BLaER1 (cell line): ENCODE data around the gene ARHGDIG.
"Not testable (repeated sequence)": the region's sequence is repeated elsewhere in the genome, so short reads cannot be mapped to it uniquely, and the experiment has no call there.

Experiments used
- H3K27ac ChIP-seq: shearing (Covaris generic); formaldehyde crosslinking; 2 replicates; pipeline ENCODE4 v1.8.1; 2022
- H3K27me3 ChIP-seq: shearing (Covaris generic); formaldehyde crosslinking; 2 replicates; pipeline ENCODE4 v1.8.1; 2022
- H3K36me3 ChIP-seq: shearing (Covaris generic); formaldehyde crosslinking; 2 replicates; pipeline ENCODE4 v1.8.1; 2022
- H3K4me1 ChIP-seq: shearing (Covaris generic); formaldehyde crosslinking; 2 replicates; pipeline ENCODE4 v1.8.1; 2022
- H3K4me2 ChIP-seq: shearing (Covaris generic); formaldehyde crosslinking; 2 replicates; pipeline ENCODE4 v1.8.1; 2022
- H3K4me3 ChIP-seq: shearing (Covaris generic); formaldehyde crosslinking; 2 replicates; pipeline ENCODE4 v1.8.1; 2022
- H3K9ac ChIP-seq: shearing (Covaris generic); formaldehyde crosslinking; 2 replicates; pipeline ENCODE4 v1.8.1; 2022
- H3K9me3 ChIP-seq: shearing (Covaris generic); formaldehyde crosslinking; 2 replicates; pipeline ENCODE4 v1.8.1; 2022
- H4K20me1 ChIP-seq: shearing (Covaris generic); formaldehyde crosslinking; 2 replicates; pipeline ENCODE4 v1.8.1; 2022
- Cebpa-rat ChIP-seq: shearing (Covaris generic); IDR thresholded peaks from 2 replicates; pipeline ENCODE4 v1.8.1; 2022

ARHGDIG gene

GRCh38 chr16:322476-323143 lies 42.2 kb downstream of the ARHGDIG start:
- no peak overlapping the region for H3K27ac ChIP-seq
- H4K20me1 ChIP-seq: peaks cover 98% of the 10 kb centered on the region
- peaks cover 89% of the 10 kb centered on the region for H3K4me1 ChIP-seq
- H3K36me3 ChIP-seq: peaks cover 38% of the 10 kb centered on the region
- no peaks in the 10 kb centered on the region for H3K27me3 ChIP-seq
- H3K9me3 ChIP-seq: no peaks in the 10 kb centered on the region
- H3K4me3 ChIP-seq: no peak overlapping the region
- no peak overlapping the region for H3K9ac ChIP-seq
- H3K4me2 ChIP-seq: no peak overlapping the region
- no peak for TF ChIP-seq Cebpa-rat

DNA sequence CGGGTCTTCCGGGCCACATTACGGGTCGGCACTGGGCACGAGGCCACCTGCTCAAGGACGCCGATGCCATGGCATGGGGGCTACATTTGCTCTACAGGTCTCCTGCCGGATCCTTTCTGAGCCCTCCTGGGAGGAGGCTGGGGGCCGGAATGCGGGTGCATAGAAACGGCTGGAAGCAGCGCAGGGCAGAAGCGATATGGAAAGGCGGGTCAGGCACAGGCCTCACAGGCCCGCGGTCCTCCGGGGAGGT lies 43.7 kb downstream of the ARHGDIG start:
- Histone ChIP-seq H3K9me3 (no peaks in the 10 kb centered on the region), H3K27me3 (no peaks in the 10 kb centered on the region), H3K9ac (no peak overlapping the region), H3K27ac (no peak overlapping the region), H3K4me3 (peak overlapping the region; percentile 61), H3K4me2 (peak overlapping the region; percentile 98), H3K36me3 (peaks cover 23% of the 10 kb centered on the region), H3K4me1 (peaks cover 98% of the 10 kb centered on the region), H4K20me1 (peaks cover 98% of the 10 kb centered on the region)
- TF ChIP-seq Cebpa-rat: no peak

- Histone ChIP-seq H3K4me3 (peak overlapping the region; percentile 61), H3K9me3 (no peaks in the 10 kb centered on the region), H3K27ac (peak overlapping the region; percentile 52), H4K20me1 (peaks cover 98% of the 10 kb centered on the region), H3K9ac (peak overlapping the region; percentile 67), H3K4me2 (peak overlapping the region; percentile 98), H3K27me3 (no peaks in the 10 kb centered on the region), H3K36me3 (peaks cover 18% of the 10 kb centered on the region; the same call in 1 of the 2 replicates), H3K4me1 (peaks cover 98% of the 10 kb centered on the region)
- TF ChIP-seq Cebpa-rat: no peak
Observed at GRCh38 chr16:324451-325334, 44.3 kb downstream of the ARHGDIG start.

DNA sequence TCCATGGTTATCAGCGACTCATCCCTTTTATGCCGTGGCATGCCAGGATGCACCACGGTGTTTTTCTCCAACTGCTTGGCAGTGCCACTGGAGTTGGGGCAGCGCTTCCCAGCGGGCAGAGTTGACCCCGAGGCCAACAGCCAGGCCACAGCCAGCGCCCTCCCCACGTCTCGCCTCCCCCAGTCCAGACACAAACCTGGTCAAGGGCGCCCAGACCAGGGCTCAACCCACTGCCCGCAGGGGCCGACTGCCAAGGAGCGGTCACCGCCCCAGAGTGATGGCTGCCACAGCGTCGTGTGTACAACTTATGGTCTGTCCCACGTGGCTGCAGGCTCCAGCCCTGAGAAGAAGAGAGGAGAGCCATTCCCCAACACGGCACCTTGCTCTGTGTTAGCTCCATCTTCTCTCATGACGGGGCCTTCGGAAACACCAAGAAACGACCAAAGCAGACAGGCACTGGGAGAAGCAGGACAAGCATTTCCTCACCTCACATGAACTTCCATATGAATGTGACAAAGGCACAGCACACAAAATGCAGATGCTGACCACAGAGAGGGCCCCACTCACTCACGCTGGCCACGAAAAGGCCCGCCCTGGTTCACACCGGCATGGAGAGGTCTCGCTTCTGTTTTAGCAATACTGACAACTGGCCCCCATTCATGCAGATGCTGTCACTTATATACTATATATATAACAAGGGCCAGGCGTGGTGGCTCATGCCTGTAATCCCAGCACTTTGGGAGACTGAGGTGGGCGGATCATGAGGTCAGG lies 45.2 kb downstream of the ARHGDIG start:
- no peak for TF ChIP-seq Cebpa-rat
- Histone ChIP-seq H3K4me2 (peak overlapping the region; percentile 98), H3K27ac (peak overlapping the region; percentile 52), H3K9me3 (no peaks in the 10 kb centered on the region), H3K36me3 (peaks cover 18% of the 10 kb centered on the region; the same call in 1 of the 2 replicates), H4K20me1 (peaks cover 100% of the 10 kb centered on the region), H3K9ac (peak overlapping the region; percentile 67; the same call in 1 of the 2 replicates), H3K27me3 (no peaks in the 10 kb centered on the region), H3K4me3 (peak overlapping the region; percentile 61), H3K4me1 (peaks cover 98% of the 10 kb centered on the region)

DNA sequence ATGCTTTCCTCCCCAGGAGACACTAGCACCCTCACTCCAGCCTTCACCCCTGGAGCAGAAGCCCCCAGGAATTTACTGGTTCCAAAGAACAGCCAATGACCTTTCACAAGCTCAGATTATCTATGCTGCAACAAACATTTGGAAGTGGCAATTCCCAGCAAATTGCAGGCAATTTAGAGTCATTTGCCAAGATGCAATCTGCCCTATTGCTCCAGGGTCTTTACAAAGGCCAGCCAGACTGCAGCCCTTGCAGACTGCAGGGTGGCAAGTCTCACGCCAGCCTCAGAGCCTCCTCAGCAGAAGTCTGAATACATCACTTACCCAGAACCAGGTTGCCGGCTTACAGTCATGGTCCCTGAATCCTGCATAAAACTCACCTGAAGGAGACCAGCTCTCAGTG lies 50.4 kb downstream of the ARHGDIG start:
- Histone ChIP-seq H3K9ac (no peak overlapping the region), H3K27me3 (no peaks in the 10 kb centered on the region), H3K9me3 (no peaks in the 10 kb centered on the region), H3K27ac (no peak overlapping the region), H4K20me1 (peaks cover 100% of the 10 kb centered on the region), H3K4me1 (peaks cover 64% of the 10 kb centered on the region), H3K36me3 (peaks cover under 1% of the 10 kb centered on the region), H3K4me3 (no peak overlapping the region), H3K4me2 (no peak overlapping the region)
- TF ChIP-seq Cebpa-rat: no peak

- not testable (repeated sequence) for H3K27ac ChIP-seq
- Histone ChIP-seq H4K20me1 (peaks cover 100% of the 10 kb centered on the region), H3K4me1 (peaks cover 62% of the 10 kb centered on the region)
Observed at GRCh38 chr16:331181-331814, 50.9 kb downstream of the ARHGDIG start.

More at GRCh38 chr16:331181-331814, 50.9 kb downstream of the ARHGDIG start:
- not testable (repeated sequence) for H3K36me3 ChIP-seq, H3K4me3 ChIP-seq, H3K27me3 ChIP-seq, H3K4me2 ChIP-seq, H3K9ac ChIP-seq, H3K9me3 ChIP-seq
